Natural killer cell (primary cell): ENCODE measurements around the gene RERE. TPM values are rescaled to one million over a fixed set of nuclear protein-coding genes. Genes with fewer than 3 reads are reported as not detected.

Source experiments
- ATAC-seq, 3 donors: fragments of 150-1000 bp in 2 of 3; fragments of 200-7000 bp in 1 of 3; cut with Tn5 transposase; 1 replicate in 1 of 3; 2 replicates in 2 of 3; pipeline ENCODE4 v1.10.0; 2021; ENCODE audit warnings: mild to moderate bottlenecking in 2 of 3, moderate library complexity in 2 of 3
- DNase-seq, 2 donors: peaks; one replicate each; pipeline versions ENCODE4 v3.0.0 to v3.0.0-alpha.2; 2013 to 2021; ENCODE audit warnings: mixed read lengths in 1 of 2
- H3K27ac ChIP-seq: one replicate; pipeline ENCODE4 v1.5.1; 2013; ENCODE audit warnings: mild to moderate bottlenecking, low read length
- H3K27me3 ChIP-seq: one replicate; pipeline ENCODE4 v1.6.1; 2013; ENCODE audit warnings: low read length; ENCODE audit not compliant: control insufficient read depth, insufficient read depth
- H3K36me3 ChIP-seq: one replicate; pipeline ENCODE4 v1.6.1; 2013; ENCODE audit warnings: low read length; ENCODE audit not compliant: control insufficient read depth, insufficient read depth
- H3K4me1 ChIP-seq: one replicate; pipeline ENCODE4 v1.6.1; 2013; ENCODE audit warnings: low read length; ENCODE audit not compliant: control insufficient read depth, insufficient read depth
- H3K4me3 ChIP-seq: one replicate; pipeline ENCODE4 v1.5.1; 2013; ENCODE audit warnings: low read length
- H3K9me3 ChIP-seq: one replicate; pipeline ENCODE4 v1.6.1; 2013; ENCODE audit warnings: low read length; ENCODE audit not compliant: control insufficient read depth, insufficient read depth
- H3K27ac Mint-ChIP-seq, 2 donors: one replicate each; pipeline ENCODE4 v1.8.0; 2022; ENCODE audit warnings: mild to moderate bottlenecking in 2 of 2, mixed read lengths in 2 of 2, moderate library complexity in 1 of 2
- H3K27me3 Mint-ChIP-seq, 2 donors: one replicate each; pipeline ENCODE4 v1.8.0; 2022; ENCODE audit warnings: low read depth in 2 of 2, mixed read lengths in 2 of 2
- H3K36me3 Mint-ChIP-seq: one replicate; pipeline ENCODE4 v1.8.0; 2022; ENCODE audit warnings: mixed read lengths
- H3K4me1 Mint-ChIP-seq, 2 donors: one replicate each; pipeline ENCODE4 v1.8.0; 2022; ENCODE audit warnings: mixed read lengths in 2 of 2
- H3K4me3 Mint-ChIP-seq: one replicate; pipeline ENCODE4 v1.8.0; 2022; ENCODE audit warnings: mild to moderate bottlenecking, moderate library complexity, mixed read lengths
- H3K9me3 Mint-ChIP-seq, 2 donors: one replicate each; pipeline ENCODE4 v1.8.0; 2022; ENCODE audit warnings: mixed read lengths in 2 of 2
- WGBS: methylation state at CpG from one replicate; pipeline ENCODE4 v1.1.7; 2013; ENCODE audit warnings: missing lambda C conversion rate; ENCODE audit not compliant: insufficient coverage; 5-methylcytosine and 5-hydroxymethylcytosine counted together
- intact Hi-C: fragments of 100-400 bp; cut with micrococcal nuclease; formaldehyde crosslinking; loops from one replicate; pipeline ENCODE4 v1.14.2; 2022
- total RNA-seq, 4 donors: library from RNA; stranded (reverse); fragments of 120-200 nt in 1 of 4; gene quantifications; one replicate each; pipeline versions ENCODE4 v1.2.3 to v1.2.4, GENCODE V29; 2013 to 2022
- TF ChIP-seq, protein P1 (sequence below): fragments of 200-600 bp; IDR thresholded peaks from one replicate; pipeline ENCODE4 v1.8.0; 2022; ENCODE audit warnings: antibody characterized with exemption

RERE gene
- total RNA-seq, 3 donors from 2014 or later (not counting 1 experiment from before 2014, with no cell fraction given), result 67.7 to 76.0 (median 73.0) TPM

DNA sequence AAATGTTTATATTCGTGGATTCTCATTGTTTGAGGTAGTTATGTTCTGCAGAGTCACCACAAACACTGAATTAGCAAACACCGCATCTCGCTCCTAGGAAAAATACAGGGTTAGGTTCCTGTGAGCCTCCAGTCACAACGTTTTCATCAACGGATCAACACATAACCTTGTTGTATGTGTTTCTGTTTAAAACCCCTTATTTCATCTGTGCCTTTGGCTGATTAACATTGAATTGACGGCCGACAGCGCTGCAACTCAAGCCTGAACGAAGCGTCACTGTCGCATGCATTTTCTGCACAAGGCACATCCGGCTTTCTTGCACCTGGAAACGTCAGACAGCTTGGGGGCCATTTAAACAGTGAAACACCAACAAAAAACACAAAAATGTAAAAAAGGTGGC lies 491.2 kb downstream of the RERE start:
- no peak for ATAC-seq
- WGBS, result 92% methylated on average over 13 of the region's 13 CpGs
- TF ChIP-seq, protein P1, sequence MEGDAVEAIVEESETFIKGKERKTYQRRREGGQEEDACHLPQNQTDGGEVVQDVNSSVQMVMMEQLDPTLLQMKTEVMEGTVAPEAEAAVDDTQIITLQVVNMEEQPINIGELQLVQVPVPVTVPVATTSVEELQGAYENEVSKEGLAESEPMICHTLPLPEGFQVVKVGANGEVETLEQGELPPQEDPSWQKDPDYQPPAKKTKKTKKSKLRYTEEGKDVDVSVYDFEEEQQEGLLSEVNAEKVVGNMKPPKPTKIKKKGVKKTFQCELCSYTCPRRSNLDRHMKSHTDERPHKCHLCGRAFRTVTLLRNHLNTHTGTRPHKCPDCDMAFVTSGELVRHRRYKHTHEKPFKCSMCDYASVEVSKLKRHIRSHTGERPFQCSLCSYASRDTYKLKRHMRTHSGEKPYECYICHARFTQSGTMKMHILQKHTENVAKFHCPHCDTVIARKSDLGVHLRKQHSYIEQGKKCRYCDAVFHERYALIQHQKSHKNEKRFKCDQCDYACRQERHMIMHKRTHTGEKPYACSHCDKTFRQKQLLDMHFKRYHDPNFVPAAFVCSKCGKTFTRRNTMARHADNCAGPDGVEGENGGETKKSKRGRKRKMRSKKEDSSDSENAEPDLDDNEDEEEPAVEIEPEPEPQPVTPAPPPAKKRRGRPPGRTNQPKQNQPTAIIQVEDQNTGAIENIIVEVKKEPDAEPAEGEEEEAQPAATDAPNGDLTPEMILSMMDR, result no peak

DNA sequence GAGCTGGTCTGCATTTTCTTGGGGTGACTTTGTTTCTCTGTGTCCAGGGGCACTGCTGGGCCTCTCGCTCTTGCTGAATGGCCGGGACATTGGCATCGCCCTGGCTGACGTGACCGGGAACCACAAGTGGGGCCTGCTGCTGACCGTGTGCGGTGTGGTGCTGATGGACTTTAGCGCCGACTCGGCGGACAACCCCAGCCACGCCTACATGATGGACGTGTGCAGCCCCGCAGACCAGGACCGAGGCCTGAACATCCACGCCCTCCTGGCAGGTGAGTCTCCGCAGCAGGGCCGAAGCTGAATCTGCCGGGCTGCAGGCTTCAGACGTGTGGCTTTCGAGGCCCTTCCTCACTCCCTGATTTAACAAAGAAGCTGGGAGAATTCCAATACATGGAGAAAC lies 491.7 kb downstream of the RERE start:
- Histone ChIP-seq H3K27me3 (no peaks in the 10 kb centered on the region), H3K4me1 (no peaks in the 10 kb centered on the region), H3K27ac (no peak overlapping the region), H3K4me3 (no peak overlapping the region), H3K9me3 (no peaks in the 10 kb centered on the region), H3K36me3 (no peaks in the 10 kb centered on the region)
- no peak overlapping the region for H3K4me3 Mint-ChIP-seq
- no peak for ATAC-seq
- no peaks in the 10 kb centered on the region for H3K36me3 Mint-ChIP-seq
- H3K9me3 Mint-ChIP-seq, result peaks cover 3% of the 10 kb centered on the region in 2 donors
- intact Hi-C loops, result no loop called here
- H3K4me1 Mint-ChIP-seq, result no peaks in the 10 kb centered on the region
- no peak overlapping the region for H3K27ac Mint-ChIP-seq
- no peak for DNase-seq
- H3K27me3 Mint-ChIP-seq, result peaks cover 0 to 7% of the 10 kb centered on the region in 2 donors
- 95% methylated on average over 21 of the region's 21 CpGs for WGBS
- TF ChIP-seq, protein P1, result no peak

More for the DNA sequence above, 491.2 kb downstream of the RERE start:
- Mint-ChIP-seq H3K4me1 (no peaks in the 10 kb centered on the region), H3K27ac (no peak overlapping the region), H3K9me3 (peaks cover 3% of the 10 kb centered on the region in 2 donors), H3K36me3 (no peaks in the 10 kb centered on the region), H3K27me3 (peaks cover 0 to 7% of the 10 kb centered on the region in 2 donors), H3K4me3 (no peak overlapping the region)
- intact Hi-C loops, result no loop called here
- H3K4me1 ChIP-seq, result no peaks in the 10 kb centered on the region
- no peak overlapping the region for H3K27ac ChIP-seq
- H3K27me3 ChIP-seq, result no peaks in the 10 kb centered on the region
- H3K9me3 ChIP-seq, result no peaks in the 10 kb centered on the region
- H3K4me3 ChIP-seq, result no peak overlapping the region
- H3K36me3 ChIP-seq, result no peaks in the 10 kb centered on the region
- no peak for DNase-seq

DNA sequence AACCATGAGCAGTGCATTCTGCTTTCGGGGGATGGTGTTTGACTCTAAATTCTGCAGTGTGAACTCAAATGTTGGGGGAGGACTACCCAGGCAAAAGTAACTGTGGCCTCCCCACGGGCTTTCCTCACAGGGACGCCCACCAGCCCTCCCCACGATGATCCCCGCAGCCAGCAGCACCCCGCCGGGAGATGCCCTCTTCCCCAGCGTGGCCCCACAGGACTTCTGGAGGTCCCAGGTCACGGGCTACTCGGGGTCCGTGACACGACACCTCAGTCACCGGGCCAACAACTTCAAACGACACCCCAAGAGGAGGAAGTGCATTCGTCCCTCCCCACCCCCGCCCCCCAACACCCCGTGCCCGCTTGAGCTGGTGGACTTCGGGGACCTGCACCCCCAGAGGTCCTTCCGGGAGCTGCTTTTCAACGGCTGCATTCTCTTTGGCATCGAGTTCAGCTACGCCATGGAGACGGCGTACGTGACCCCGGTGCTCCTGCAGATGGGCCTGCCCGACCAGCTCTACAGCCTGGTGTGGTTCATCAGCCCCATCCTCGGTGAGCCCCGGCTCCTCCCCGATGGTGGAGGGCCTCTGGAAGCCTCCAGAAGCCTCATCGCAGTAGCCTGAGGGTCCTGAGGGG lies 493.1 kb downstream of the RERE start:
- Mint-ChIP-seq H3K4me3 (no peak overlapping the region), H3K4me1 (no peaks in the 10 kb centered on the region), H3K27me3 (peaks cover 0 to 10% of the 10 kb centered on the region in 2 donors), H3K36me3 (no peaks in the 10 kb centered on the region), H3K9me3 (peaks cover 3% of the 10 kb centered on the region in 2 donors), H3K27ac (no peak overlapping the region)
- Histone ChIP-seq H3K9me3 (no peaks in the 10 kb centered on the region), H3K27me3 (no peaks in the 10 kb centered on the region), H3K4me3 (no peak overlapping the region), H3K4me1 (no peaks in the 10 kb centered on the region), H3K27ac (no peak overlapping the region), H3K36me3 (no peaks in the 10 kb centered on the region)
- TF ChIP-seq, protein P1, result no peak
- no peak for DNase-seq
- ATAC-seq, result no peak
- intact Hi-C loops, result no loop called here
- 90% methylated on average over 32 of the region's 32 CpGs for WGBS

DNA sequence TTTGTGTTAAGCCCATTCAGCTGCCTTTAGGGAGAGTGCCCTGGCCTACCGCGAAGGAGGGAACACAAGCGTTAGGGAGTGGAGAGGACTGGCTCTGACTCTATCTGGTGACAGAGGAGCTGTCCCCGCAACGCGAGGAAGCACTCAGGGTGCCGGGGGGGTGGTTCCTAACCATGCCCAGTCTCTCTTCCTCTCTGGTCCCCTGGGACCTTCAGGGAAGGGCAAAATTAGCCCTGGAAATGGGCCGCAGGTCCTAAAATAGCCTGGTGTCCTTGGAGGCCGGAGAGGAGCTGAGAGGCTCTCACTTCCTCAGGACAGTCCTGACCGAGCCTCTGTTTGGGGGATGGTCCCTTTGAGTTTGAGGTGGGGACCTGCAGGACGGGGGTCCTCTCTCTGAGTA lies 493.7 kb downstream of the RERE start:
- ATAC-seq (no peak), DNase-seq (no peak)
- no peak overlapping the region for H3K4me3 Mint-ChIP-seq
- Histone ChIP-seq H3K9me3 (no peaks in the 10 kb centered on the region), H3K36me3 (no peaks in the 10 kb centered on the region), H3K4me3 (no peak overlapping the region), H3K27ac (no peak overlapping the region), H3K27me3 (peaks cover under 1% of the 10 kb centered on the region), H3K4me1 (peaks cover under 1% of the 10 kb centered on the region)
- H3K4me1 Mint-ChIP-seq, result peaks cover 0 to 1% of the 10 kb centered on the region in 2 donors
- no peaks in the 10 kb centered on the region for H3K36me3 Mint-ChIP-seq
- H3K27ac Mint-ChIP-seq, result no peak overlapping the region
- TF ChIP-seq, protein P1, result no peak
- WGBS, result 76% methylated on average over 11 of the region's 11 CpGs
- H3K9me3 Mint-ChIP-seq, result peaks cover 3% of the 10 kb centered on the region in 2 donors
- intact Hi-C loops, result no loop called here
- H3K27me3 Mint-ChIP-seq, result peaks cover 0 to 10% of the 10 kb centered on the region in 2 donors
